OCI-LY1 (cell line): ENCODE results near the gene ZNF296.

Experiments
- H2AFZ ChIP-seq: fragments of 200-600 bp; sonication (generic), shearing (Covaris generic); 2 replicates; pipeline ENCODE4 v1.6.0; 2014; ENCODE audit warnings: antibody characterized with exemption, mild to moderate bottlenecking, low read length
- H3F3A ChIP-seq: fragments of 200-600 bp; sonication (generic), shearing (Covaris generic); 2 replicates; pipeline ENCODE4 v1.6.0; 2014; ENCODE audit warnings: mild to moderate bottlenecking, antibody characterized with exemption, low read length, moderate library complexity; ENCODE audit not compliant: insufficient read depth
- H3K27ac ChIP-seq: fragments of 200-600 bp; sonication (generic); 2 replicates; pipeline ENCODE4 v1.5.1; 2014; ENCODE audit warnings: low read length, mixed run types, mild to moderate bottlenecking, low read depth; ENCODE audit not compliant: poor library complexity, severe bottlenecking
- H3K27me3 ChIP-seq: fragments of 200-600 bp; sonication (generic); 2 replicates; pipeline ENCODE4 v1.6.0; 2014; ENCODE audit warnings: antibody characterized with exemption, mild to moderate bottlenecking, low read length, moderate library complexity; ENCODE audit not compliant: insufficient read depth
- H3K36me3 ChIP-seq: fragments of 200-600 bp; sonication (generic); 2 replicates; pipeline ENCODE4 v1.6.1; 2014; ENCODE audit warnings: mild to moderate bottlenecking, antibody characterized with exemption, low read length, moderate library complexity, mixed read lengths; ENCODE audit not compliant: insufficient read depth
- H3K4me1 ChIP-seq: fragments of 200-600 bp; sonication (generic); 2 replicates; pipeline ENCODE4 v1.5.1; 2014; ENCODE audit warnings: mild to moderate bottlenecking, low read length, moderate library complexity; ENCODE audit not compliant: insufficient read depth, severe bottlenecking
- H3K4me2 ChIP-seq: fragments of 200-600 bp; sonication (generic), shearing (Covaris generic); 2 replicates; pipeline ENCODE4 v1.6.1; 2014; ENCODE audit warnings: low read length
- H3K4me3 ChIP-seq: fragments of 200-600 bp; sonication (generic); 2 replicates; pipeline ENCODE4 v1.5.1; 2014; ENCODE audit warnings: low read length, low read depth, mild to moderate bottlenecking, mixed read lengths; ENCODE audit not compliant: poor library complexity, severe bottlenecking
- H3K79me2 ChIP-seq: fragments of 200-600 bp; shearing (Covaris generic); 2 replicates; pipeline ENCODE4 v1.6.1; 2016; ENCODE audit warnings: mixed run types, low read length, mixed read lengths; ENCODE audit not compliant: insufficient read depth
- H3K9ac ChIP-seq: fragments of 200-600 bp; sonication (generic), shearing (Covaris generic); 2 replicates; pipeline ENCODE4 v1.6.1; 2014; ENCODE audit warnings: mild to moderate bottlenecking, low read length, mixed read lengths
- H3K9me2 ChIP-seq: fragments of 200-600 bp; sonication (generic), shearing (Covaris generic); 2 replicates; pipeline ENCODE4 v1.6.1; 2014; ENCODE audit warnings: low read depth, mild to moderate bottlenecking, low read length, mixed read lengths
- H3K9me3 ChIP-seq: fragments of 200-600 bp; shearing (Covaris generic); 2 replicates; pipeline ENCODE4 v1.6.1; 2014; ENCODE audit warnings: low read length, mixed read lengths
- H4K20me1 ChIP-seq: fragments of 200-600 bp; sonication (generic), shearing (Covaris generic); 2 replicates; pipeline ENCODE4 v1.6.0; 2016; ENCODE audit warnings: mild to moderate bottlenecking, low read length; ENCODE audit not compliant: insufficient read depth
- EZH2 ChIP-seq: fragments of 200-600 bp; sonication (generic), shearing (Covaris generic); IDR thresholded peaks from 2 replicates; pipeline ENCODE4 v1.8.0; 2017; ENCODE audit warnings: borderline replicate concordance, mixed run types, mild to moderate bottlenecking, antibody characterized with exemption, low read length, moderate library complexity, mixed read lengths
- TF ChIP-seq, protein P1 (sequence below): fragments of 200-600 bp; sonication (generic), shearing (Covaris generic); IDR thresholded peaks from 2 replicates; pipeline ENCODE4 v1.5.1; 2017; ENCODE audit warnings: mild to moderate bottlenecking, antibody characterized with exemption, low read length, moderate library complexity, mixed read lengths

Gene ZNF296

GRCh38 chr19:45038931-45039893, 37.1 kb downstream of the ZNF296 start, which contains the start of gene CLASRP:
Gene CLASRP (plus strand): TSS chr19:45039045. CDS start chr19:45040213, 1,168 bp downstream.
- H3K27me3 ChIP-seq: no peaks in the 10 kb centered on the region
- peak within 1 kb of the TSS; percentile 99 for H3K9ac ChIP-seq
- peaks cover 81% of the 10 kb centered on the region for H3K36me3 ChIP-seq
- no peaks in the 10 kb centered on the region for H4K20me1 ChIP-seq
- no peak for TF ChIP-seq EZH2
- TF ChIP-seq, protein P1, sequence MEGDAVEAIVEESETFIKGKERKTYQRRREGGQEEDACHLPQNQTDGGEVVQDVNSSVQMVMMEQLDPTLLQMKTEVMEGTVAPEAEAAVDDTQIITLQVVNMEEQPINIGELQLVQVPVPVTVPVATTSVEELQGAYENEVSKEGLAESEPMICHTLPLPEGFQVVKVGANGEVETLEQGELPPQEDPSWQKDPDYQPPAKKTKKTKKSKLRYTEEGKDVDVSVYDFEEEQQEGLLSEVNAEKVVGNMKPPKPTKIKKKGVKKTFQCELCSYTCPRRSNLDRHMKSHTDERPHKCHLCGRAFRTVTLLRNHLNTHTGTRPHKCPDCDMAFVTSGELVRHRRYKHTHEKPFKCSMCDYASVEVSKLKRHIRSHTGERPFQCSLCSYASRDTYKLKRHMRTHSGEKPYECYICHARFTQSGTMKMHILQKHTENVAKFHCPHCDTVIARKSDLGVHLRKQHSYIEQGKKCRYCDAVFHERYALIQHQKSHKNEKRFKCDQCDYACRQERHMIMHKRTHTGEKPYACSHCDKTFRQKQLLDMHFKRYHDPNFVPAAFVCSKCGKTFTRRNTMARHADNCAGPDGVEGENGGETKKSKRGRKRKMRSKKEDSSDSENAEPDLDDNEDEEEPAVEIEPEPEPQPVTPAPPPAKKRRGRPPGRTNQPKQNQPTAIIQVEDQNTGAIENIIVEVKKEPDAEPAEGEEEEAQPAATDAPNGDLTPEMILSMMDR: 0 out of 2 replicates have a peak, but pooled peaks have one; percentile 5
- H3K4me1 ChIP-seq: peaks cover 29% of the 10 kb centered on the region
- H3K9me2 ChIP-seq: no peaks in the 10 kb centered on the region
- H3K27ac ChIP-seq: peak within 1 kb of the TSS; percentile 88
- H3K4me3 ChIP-seq: peak within 1 kb of the TSS; percentile 99
- peak within 1 kb of the TSS; percentile 99 for H3K4me2 ChIP-seq
- peaks cover 30% of the 10 kb centered on the region for H3K79me2 ChIP-seq
- no peaks in the 10 kb centered on the region; the same call in 1 of the 2 replicates for H3F3A ChIP-seq
- H3K9me3 ChIP-seq: no peaks in the 10 kb centered on the region
- no peak within 1 kb of the TSS for H2AFZ ChIP-seq

- Histone ChIP-seq H2AFZ (no peak overlapping the region), H3K4me3 (no peak overlapping the region), H3K36me3 (peaks cover 77% of the 10 kb centered on the region), H3K9me2 (no peaks in the 10 kb centered on the region), H3K9me3 (no peaks in the 10 kb centered on the region), H3K4me2 (no peak overlapping the region), H3K27ac (no peak overlapping the region), H3F3A (no peaks in the 10 kb centered on the region), H3K9ac (no peak overlapping the region), H3K27me3 (no peaks in the 10 kb centered on the region), H4K20me1 (no peaks in the 10 kb centered on the region), H3K4me1 (peaks cover 28% of the 10 kb centered on the region), H3K79me2 (peaks cover 30% of the 10 kb centered on the region)
- no peak for TF ChIP-seq EZH2
- TF ChIP-seq, protein P1: no peak
These were observed 38.7 kb downstream of the ZNF296 start for GRCh38 chr19:45037393-45038169.

DNA sequence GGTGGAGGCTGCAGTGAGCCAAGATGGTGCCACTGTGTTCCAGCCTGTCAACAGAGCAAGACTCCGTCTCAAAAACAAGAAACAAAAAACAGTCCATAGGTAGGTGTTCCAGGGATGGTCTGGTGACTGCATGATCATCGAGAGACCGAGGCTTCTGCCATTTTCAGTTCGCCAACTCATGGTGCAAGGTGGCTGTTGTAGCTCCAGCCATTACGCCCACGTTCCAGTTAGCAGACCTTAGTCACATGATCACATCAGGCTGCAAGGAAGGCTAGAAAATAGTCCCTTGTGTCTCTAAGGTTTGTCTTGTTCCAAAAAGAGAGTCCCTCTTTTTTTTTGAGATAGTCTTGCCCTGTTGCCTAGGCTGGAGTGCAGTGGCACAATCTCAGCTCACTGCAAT, 40.5 kb downstream of the ZNF296 start:
- H3K9me2 ChIP-seq: no peaks in the 10 kb centered on the region
- no peak overlapping the region for H3K9ac ChIP-seq
- H3F3A ChIP-seq: no peaks in the 10 kb centered on the region
- H3K9me3 ChIP-seq: no peaks in the 10 kb centered on the region
- TF ChIP-seq EZH2: no peak
- TF ChIP-seq, protein P1: no peak
- H3K27ac ChIP-seq: no peak overlapping the region
- peaks cover 71% of the 10 kb centered on the region for H3K36me3 ChIP-seq
- peaks cover 14% of the 10 kb centered on the region for H3K4me1 ChIP-seq
- H4K20me1 ChIP-seq: no peaks in the 10 kb centered on the region
- H3K27me3 ChIP-seq: no peaks in the 10 kb centered on the region
- H2AFZ ChIP-seq: no peak overlapping the region
- peaks cover 18% of the 10 kb centered on the region for H3K79me2 ChIP-seq
- no peak overlapping the region for H3K4me2 ChIP-seq
- no peak overlapping the region for H3K4me3 ChIP-seq
